GM18511 (cell line): Measurements from ENCODE around the gene IQGAP1.

ENCODE experiments used
- ATAC-seq: cut with Tn5 transposase; IDR thresholded peaks from one replicate; pipeline ENCODE4 v1.9.1; 2021; ENCODE audit warnings: mild to moderate bottlenecking, moderate library complexity; ENCODE audit not compliant: unreplicated experiment

The IQGAP1 gene

DNA sequence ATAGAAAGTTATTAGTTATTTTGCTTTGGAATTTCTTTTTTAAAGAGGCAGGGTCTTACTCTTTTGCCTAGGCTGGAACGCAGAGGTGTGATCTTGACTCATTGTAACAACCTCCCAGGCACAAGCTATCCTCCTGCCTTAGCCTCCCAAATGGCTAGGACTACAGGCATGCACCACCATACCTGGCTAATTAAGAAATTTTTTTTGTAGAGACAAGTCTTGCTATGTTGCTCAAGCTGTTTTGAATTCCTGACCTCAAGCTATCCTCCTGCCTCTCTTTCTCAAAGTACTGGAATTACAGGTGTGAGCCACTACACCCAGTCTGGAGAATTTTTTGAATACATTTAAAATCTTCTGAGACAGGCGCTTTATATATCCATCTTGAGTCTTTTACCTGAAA is 49.5 kb downstream of the IQGAP1 start:
- no peak for ATAC-seq

DNA sequence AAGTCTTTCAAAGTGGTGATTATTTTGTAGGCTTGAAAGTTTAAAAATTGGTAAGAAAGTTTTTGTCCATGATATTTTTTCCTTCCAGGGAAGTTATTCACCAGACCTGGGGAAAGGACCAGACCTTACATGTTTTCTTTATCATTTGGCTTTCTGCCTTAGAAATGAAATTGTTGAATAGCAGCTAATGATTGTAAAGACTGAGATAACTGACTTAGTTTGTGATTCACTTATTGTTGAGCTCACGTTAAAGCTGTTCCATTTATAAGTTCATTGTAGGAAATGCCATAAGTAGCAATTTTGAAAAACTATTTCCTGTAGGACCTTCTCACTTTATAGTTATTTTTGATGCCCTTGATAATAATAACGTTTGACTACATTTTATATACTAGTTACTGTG is 51.9 kb downstream of the IQGAP1 start:
- ATAC-seq, result no peak

DNA sequence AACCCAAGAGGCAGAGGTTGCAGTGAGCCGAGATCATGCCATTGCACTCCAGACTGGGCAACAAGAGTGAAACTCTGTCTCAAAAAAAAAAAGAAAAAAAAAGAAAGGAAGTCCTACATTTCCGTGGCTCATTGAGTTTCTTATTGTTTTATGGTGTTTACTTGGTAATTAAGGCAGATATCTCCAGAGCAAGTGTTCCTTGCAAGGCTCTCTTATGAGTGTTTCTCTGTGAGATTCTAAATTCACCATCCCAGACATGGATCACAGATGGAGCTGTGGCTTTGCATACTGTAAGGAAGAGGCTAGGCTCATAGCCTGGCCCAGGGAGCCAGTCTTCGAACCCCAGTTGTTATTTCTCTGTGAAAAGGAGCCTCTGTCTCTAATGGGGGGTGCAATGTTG is 53.0 kb downstream of the IQGAP1 start:
- no peak for ATAC-seq

DNA sequence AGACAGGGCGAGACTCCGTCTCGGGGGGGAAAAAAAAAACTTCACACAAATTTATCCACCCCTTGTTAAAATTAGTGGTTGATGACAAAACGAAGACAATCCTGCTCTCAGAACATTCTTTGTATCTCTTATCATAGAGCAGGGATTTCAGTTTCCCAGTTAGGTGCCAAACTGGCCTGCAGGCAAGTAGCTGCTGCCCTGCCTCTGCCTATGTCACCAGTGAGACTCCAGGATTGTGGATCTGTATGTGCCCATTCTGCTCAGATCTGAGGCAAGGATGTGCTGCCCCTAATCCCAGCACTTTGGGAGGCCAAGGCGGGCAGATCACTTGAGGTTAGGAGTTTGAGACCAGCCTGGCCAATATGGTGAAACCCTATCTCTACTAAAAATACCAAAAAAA is 54.4 kb downstream of the IQGAP1 start:
- ATAC-seq, result no peak

DNA sequence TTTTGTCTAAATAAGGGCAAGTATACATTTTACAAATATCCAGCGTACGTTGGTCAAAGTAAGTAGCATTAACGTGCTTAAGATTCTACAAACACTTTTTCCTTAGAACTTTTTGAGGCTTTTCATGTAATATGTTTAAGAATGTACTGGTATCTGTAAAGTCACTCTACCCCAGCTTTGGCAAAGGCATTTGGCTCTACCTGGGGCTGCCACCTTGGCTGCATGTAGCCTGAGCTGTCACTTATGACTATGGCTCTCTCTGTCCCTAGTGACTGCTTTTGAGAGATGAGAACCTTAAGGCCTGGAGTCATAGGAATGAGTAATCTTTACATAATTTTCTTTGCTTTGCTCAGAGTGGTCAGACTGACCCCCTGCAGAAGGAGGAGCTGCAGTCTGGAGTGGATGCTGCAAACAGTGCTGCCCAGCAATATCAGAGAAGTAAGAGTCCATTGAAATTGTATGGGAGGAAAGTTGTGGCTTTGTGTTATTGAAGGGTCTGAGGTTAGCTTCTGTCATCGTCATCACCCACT is 61.2 kb downstream of the IQGAP1 start:
- ATAC-seq, result no peak

DNA sequence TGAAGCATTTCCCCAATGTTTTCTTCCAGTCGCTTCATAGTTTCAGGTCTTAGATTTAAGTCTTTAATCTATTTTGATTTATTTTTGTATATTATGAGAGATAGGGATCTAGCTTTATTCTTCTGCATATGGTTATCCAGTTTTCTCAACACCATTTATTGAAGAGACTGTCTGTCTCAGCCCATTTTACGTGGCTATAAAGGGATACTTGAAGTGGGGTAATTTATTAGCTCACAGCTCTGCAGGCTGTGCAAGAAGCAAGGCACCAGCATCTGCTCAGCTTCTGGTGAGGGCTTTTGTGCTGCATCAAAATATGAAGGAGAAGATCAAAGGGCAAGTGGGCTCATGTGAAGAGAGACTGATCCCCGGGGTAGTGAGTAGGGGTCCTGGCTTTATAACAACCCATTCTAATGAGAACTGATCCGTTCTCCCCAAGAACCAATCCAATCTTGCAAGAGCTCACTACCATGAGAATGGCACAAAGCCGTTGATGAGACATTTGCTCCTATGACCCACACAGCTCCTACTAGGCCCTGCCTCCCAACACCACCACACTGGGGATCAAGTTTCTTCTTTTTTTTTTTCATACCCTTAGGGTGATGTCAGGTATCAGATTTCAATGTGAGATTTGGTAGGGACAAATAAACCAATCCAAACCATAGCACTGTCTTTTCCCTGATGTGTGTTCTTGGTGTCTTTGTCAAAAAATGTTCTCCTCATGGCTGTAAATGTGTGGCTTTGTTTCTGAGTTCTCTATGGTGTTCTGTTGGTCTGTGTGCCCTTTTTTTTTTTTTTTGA is 63.2 kb downstream of the IQGAP1 start:
- ATAC-seq, result no peak

DNA sequence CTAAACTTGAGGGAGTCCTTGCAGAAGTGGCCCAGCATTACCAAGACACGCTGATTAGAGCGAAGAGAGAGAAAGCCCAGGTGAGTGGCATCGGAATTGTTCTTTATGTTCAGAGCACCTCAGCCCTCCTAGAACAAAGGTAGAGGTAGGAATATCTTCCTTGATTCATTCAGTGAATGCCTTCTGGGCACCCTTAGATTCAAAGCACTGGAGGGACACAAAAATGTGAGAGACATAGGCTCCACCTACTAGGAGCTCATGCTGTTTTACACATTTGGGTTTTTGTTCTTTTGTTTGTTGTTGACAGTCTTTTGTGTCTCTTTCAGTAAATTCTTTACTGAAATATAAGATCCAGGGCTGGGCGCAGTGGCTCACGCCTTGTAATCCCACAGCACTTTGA is 68.2 kb downstream of the IQGAP1 start:
- no peak for ATAC-seq

DNA sequence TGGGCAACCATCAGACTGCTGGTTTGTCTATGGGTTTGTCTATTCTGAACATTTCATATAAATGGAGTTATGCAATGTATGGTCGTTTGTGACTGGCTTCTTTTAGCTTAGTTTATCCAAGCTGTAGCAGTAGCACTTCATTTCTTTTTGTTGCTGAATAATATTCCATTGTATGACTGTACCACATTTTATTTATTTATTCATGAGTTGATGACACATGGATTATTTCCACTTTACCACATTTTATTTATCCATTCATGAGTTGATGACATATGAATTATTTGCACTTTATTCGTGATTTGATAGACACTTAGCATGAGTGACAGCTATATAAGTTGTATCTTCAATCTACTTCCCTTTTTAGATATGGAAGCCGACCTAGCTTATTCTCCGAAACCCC is 70.0 kb downstream of the IQGAP1 start:
- no peak for ATAC-seq

DNA sequence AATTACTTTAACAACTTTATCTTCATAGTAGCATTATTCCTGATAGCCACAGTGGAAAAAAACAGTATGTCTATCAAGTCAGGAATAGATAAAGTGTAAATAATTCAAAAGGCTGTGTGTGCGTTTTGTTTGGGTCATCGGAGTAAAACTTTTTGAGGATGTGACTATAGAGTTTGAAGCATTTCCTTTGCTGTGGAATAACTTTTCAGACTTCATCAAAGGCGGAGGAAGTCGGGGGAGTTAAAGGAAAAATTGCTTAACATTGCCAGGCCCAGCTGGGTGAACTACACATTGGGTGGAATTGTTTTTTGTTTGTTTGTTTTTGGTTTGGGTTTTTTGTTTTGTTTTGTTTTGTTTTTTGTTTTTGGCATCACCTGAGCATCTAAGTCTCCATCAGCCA is 71.3 kb downstream of the IQGAP1 start:
- ATAC-seq, result no peak

DNA sequence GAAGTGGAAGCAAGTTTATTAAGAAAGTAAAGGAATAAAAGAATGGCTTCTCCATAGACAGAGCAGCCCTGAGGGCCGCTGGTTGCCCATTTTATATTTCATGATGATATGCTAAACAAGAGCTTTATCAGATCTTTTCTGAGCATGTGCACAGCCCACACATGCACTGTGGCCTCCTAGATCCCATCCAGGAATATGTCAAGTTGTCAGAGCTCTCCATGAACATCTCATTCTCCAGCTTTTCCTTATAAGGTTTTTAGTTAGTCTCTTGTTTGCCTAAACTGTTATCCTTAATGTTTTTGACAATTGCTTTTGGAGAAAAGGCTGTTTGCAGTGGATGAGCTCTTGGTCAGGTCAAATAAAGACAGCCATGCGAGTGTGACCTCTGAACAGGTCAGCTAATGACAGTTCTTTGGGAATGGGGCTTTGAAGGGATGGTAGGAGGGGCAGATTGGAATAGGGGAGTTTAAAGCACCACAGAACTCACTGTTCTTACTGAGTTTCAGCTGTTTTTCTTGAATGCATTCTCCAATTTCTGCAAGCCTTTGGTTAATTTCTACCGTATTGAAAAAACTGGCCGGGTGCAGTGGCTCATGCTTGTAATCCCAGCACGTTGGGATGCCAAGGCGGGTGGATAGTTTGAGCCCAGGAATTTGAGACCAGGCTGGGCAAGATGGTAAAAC is 72.2 kb downstream of the IQGAP1 start:
- ATAC-seq, result no peak

DNA sequence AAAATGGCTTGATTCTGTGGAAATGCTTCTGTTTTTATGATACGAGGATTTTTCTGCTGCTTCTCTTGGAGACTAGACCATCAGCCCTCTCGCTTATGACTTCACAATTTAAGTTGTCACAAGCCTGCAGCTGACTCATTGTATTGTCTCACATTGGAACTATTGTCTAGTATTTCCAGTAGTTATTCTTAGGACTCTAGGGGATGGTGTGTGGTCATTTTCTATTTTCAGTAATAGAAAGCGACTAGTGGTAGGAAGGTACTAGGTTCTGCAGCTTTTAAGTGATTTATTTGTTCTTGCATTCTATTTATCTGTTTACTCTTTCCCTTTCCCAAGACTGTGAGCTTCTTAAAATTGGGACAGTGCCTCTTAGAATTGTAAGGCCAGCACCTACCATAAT is 75.3 kb downstream of the IQGAP1 start:
- ATAC-seq, result no peak

DNA sequence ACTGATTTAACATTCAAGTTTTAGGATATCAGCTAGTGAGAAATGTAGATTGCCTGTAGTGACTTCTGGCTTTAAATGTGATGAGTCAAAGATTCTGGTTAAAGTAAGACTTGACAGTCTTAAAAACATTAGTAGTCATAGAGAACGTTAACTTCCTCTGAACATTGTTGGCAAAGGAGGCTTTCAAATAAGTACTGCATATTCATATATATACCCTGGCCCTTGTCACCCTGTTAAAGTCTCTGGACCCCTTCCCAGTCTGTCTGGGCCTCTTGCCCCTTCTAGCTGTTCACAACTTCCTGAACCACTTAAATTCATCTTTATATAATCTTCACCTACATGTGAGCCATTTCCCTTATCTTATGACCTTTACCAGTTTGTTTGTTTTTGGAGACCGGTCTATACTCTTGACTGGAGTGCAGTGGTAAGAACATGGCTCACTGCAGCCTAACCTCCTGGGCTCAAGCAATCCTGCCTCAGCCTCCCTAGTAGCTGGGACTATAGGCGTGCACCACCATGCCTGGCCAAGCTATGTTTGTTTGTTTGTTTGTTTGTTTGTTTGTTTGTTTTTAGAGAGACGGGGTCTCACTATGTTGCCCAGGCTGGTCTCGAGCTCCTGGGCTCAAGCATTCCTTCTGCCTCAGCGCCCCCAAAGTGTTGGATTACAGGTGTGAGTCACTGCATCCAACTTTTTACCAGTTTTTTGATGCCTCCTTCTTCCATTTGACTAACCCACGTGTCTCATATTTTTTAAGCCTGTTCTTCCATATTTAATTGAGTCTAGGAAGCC is 77.3 kb downstream of the IQGAP1 start:
- no peak for ATAC-seq

DNA sequence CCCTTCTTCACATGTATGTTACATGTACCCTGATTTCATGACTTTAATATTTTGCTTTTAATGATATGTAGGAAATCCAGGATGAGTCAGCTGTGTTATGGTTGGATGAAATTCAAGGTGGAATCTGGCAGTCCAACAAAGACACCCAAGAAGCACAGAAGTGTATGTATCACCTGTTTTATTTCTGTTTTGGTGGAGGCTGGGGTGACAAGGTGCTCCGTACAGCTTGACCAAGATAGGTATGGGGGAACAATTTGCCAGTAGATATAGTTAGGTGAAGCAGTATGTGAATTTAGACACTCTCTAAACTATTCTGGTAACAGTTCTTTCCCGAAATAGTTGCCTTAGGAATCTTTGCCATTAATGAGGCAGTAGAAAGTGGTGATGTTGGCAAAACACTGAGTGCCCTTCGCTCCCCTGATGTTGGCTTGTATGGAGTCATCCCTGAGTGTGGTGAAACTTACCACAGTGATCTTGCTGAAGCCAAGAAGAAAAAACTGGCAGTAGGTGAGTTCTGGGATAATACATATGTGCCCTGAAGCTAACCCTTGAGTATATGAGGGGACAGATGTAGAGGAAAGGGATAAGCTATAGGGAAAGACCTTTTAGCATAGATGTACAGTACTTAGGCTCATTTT is 78.0 kb downstream of the IQGAP1 start:
- no peak for ATAC-seq

DNA sequence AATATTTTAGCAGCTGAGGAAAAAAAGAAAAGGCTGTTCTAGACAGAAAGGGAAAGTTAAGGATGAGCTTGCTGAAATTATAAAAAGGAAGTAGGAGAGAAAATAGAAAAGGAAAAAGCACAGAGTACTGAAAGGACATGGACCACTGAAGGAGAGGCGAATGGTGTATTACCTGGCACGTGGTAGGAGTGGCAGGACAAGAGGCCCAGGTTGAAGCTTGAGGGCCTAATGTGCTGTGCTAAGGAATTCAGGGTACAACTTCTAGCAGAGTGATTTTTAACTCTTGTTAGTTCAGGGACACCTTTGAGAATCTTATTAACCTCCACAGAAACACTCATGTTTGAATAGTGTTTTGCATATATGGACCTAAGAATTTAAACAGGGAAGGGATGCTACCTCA is 81.7 kb downstream of the IQGAP1 start:
- ATAC-seq, result no peak

DNA sequence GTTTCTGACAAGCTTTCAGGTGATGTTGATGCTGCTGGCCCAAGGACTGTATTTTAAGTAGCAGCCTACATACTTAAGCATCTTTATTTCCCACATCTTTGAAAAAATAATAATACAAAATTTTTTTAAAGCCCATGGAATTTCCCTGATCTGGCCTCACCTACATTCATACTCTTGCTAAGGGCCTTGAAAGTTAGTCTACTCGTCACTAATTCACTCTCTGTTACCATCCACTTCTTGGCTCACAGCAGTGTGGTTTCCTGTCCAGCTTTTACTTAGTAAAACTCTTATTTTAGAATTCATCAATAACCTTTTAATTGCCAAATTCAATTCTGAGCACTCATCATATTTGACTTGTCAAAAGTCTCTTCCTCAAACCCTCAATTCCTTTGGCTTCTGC is 82.4 kb downstream of the IQGAP1 start:
- no peak for ATAC-seq

DNA sequence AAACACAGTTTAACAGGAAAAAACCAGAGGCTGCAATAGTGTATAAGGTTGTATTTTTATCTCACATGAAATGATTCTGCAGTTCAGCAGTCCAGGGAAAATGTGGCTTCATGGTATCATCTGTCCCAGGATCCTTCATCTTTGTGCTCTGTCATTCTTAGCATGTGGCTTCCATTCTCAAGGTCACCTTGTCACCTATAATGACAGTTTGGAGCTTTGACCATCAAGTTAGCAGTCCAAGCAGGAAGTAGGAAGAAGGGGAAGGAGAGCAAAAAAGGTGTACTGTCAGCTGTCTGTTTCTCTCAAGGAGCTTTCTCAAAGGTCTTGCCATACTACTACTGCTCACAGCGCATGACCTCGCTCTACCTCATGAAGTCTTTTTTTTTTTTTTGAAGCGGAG is 83.1 kb downstream of the IQGAP1 start:
- no peak for ATAC-seq

DNA sequence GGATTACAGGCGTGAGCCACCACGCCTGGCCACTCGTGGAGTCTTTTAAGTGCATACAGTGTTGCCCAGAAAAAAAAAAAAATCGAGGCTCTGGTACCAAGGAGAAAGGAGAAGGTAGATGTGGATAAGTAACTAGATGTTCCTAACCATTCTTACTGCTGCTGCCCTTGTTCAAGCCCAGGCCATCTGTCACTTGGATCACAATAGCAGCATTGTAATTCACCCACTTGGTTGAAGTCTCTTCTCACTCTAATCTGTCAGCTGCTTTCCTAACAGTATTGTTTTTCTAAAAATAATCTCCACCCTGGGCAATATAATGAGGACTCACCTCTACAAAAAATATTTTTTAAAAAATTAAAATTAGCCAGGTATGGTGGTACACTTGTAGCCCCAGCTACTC is 83.7 kb downstream of the IQGAP1 start:
- no peak for ATAC-seq

DNA sequence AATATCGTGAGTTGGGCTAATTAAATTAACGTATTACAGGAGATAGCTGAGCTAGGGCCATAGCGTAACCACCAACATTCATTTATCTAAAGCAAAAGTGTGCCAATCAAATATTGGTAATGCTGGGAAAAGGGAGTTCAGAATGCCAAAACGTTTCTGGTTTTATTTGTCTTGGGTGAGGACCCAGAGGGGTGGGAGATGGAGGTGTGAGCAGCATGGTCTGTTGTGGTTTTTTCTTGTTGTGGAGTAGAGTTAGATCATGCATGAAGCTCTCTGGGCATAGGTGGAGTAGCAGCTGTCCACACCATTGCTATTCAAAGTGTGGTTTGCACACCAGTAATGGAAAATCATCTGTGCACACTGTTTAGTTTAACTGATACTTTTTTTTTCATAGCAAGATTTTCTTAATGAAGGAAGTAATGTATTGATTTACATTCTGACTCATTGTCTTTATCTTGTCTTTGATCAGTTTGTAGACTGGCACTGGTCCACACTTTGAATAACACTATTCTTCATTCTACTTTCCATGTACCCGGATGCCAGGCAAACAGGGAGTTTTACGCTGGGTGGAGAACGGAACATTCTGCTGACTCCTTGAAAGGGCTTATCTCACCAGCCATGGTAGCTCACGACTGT is 90.9 kb downstream of the IQGAP1 start:
- ATAC-seq, result no peak

DNA sequence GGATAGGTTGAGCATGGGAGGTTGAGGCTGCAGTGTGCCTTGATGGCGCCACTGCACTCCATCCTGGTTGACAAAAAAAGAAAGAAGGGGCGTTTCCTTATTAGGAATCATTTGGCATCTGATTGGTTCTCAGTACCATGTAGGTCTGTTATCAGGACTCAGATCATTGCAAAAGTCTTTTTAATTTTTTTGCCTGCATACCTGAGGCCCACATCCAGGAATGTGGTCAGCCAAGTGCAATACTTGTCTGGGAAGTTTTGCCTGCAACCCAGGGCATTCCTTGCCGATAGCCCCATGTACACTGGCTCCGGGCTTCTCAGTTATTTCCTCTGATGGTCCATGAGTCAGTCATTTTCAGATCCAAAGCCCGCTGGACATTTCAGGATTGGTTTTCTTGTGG is 91.6 kb downstream of the IQGAP1 start:
- no peak for ATAC-seq

DNA sequence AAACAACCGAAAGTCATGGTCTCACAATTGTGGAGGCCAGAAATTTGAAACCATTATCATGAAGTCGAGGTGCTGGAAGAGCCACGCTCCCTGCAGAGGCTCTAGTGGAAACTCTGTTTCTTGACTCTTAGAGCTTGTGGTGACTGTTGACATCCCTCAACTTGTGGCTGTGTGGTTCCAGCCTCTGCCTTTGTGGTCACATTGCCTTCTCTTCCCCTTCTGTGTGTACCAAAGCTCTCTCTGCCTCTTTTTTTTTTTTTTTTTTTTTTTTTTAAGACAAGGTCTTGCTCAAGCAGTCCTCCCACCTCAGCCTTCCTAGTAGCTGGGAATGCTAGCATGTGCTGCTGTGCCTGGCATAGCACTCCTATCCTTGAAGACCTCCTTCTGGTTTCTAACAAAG is 93.0 kb downstream of the IQGAP1 start:
- no peak for ATAC-seq
